K562 treated with DMSO at 1 percent for 48 hours (cell line): ENCODE measurements around the gene ADORA2A. TPM values are rescaled to one million over a fixed set of nuclear protein-coding genes. Genes with fewer than 3 reads are reported as not detected.

Experiments used
- total RNA-seq: library from RNA; unstranded; fragments of 300-600 nt; gene quantifications from 2 replicates; pipeline ENCODE4 v1.2.3, GENCODE V29; 2022; ENCODE audit warnings: low replicate concordance; ENCODE audit errors: extremely low read depth

Gene ADORA2A
- total RNA-seq = not detected in 2 replicates

DNA sequence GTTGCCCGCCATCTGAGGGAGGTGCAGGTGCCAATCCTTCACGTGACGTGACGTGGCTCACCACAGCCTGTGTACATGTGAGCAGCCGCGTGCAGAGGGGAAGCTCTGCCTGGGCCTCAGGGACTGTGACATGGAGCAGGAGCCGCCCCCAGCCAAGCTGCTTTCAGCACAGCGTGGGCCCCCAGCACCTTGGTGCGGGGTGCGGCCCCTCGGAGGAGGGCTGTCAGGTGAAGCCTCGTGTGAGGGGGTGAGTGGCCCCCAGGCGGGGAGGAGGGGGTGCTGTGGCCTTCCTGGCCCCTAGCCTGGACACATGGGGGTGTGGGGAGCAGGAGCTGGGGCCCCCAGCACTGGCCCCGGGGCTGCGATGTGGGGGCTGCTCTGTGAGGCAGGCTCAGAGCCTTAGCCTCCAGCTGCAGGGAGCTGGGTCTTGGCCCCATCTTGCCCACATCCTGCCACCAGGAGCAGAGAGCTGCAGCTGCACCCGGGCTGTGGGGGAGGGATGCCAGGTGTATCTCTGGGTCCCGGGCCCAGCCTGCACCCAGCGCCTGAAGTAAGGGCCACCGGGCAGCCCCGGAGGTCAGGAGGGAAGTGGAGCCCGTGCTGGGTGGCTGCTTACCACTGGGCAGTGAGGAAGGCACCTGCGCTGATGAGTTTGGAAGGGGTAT, at the start of gene ADORA2A:
ADORA2A (plus strand) TSS at position 100 of the 665 bp plus-strand sequence. CDS start 5,806 bp downstream, outside the sequence.

Other genes starting within 250 kb of the ADORA2A start
- gene SUSD2, start 246.1 kb upstream of the ADORA2A start, total RNA-seq = not detected in 2 replicates
- not detected in 2 replicates for gene GGT5, start 182.5 kb upstream of the ADORA2A start, total RNA-seq
- not detected in 2 replicates for gene SPECC1L, start 156.8 kb upstream of the ADORA2A start, total RNA-seq
- not detected in 2 replicates for gene UPB1, start 67.7 kb downstream of the ADORA2A start, total RNA-seq
- not detected in 2 replicates for gene GUCD1, start 127.5 kb downstream of the ADORA2A start, total RNA-seq
- gene SNRPD3, start 128.4 kb downstream of the ADORA2A start, total RNA-seq = not detected in 2 replicates
- not detected in 2 replicates for gene LRRC75B, start 165.5 kb downstream of the ADORA2A start, total RNA-seq
- not detected in 2 replicates for gene GGT1, start 175.6 kb downstream of the ADORA2A start, total RNA-seq